Glomerular visceral epithelial cell (primary cell): ENCODE data around the gene RBM6.

ENCODE experiments used
- DNase-seq: peaks from one replicate; pipeline ENCODE4 v3.0.0-alpha.2; 2016; ENCODE audit errors: extremely low spot score

Gene RBM6

DNA sequence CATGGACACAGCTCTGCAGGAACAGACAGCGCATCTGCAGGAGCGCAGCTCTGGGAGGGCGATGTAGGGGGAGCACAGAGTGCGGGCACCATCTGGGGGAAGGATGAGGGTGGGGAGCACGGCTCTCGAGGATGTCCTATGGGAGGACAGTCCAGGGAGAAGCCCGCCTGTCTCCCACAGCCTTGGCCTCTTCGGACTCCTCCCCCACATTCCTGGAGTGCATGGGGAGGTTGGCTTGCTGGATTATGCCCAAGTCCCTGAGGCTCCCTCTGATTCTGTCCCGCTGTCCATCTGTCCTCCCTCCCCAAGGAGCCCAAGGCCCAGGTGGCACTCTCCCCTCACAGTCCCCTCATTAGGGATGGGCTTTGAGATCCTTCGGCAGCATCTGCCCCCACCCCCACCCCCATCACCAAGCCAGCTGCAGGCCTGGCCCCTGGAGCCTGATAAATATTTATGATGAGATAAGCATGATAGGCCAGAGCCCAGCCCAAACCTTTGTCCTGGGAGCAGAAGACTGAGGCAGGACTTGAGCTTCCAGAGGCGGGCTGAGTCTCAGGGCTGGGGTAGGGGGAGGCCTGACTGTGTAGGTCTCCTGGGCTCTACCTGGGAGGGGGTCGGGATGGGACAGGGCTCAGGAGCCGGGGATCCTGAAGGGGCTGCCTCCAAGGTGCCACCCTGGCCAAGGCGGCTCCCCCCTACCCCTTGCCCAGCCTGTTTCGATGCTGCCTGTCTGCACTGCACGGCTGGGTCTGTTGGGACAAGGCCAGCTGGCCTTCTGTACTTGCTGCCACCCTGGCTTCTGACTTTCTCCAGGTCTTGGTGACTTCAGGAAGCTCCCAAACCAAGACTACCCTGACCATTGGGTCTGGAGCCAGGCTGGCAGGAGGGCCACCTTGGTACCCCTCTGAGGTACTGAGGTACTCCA is 186.6 kb downstream of the RBM6 start:
- DNase-seq = peak; percentile 62
